Measurements from ENCODE around the gene SHC1.

Gene SHC1

DNA sequence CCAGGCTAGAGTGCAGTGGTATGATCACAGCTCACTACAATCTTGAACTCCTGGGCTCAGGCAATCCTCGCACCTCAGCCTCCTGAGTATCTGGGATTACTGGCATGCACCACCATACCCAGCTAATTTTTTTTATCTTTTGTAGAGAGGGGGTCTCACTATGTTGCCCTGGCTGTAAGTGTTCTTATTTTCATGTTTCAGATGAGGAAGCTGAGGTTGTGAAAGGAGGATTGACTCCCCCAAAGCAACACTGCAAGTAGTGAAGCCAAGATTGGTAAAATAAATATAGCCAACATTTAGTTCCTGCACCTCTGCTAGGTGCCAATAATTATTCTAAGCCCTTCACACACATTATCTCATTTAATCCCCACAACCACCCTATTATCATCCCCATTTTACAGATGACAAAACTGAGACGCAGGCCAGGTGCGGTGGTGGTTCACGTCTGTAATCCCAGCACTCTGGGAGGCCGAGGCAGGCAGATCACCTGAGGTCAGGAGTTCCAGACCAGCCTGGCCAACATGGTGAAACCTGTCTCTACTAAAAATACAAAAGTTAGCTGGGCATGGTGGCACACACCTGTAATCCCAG is 36.1 kb downstream of the SHC1 start:
- no peak for DNase-seq

DNA sequence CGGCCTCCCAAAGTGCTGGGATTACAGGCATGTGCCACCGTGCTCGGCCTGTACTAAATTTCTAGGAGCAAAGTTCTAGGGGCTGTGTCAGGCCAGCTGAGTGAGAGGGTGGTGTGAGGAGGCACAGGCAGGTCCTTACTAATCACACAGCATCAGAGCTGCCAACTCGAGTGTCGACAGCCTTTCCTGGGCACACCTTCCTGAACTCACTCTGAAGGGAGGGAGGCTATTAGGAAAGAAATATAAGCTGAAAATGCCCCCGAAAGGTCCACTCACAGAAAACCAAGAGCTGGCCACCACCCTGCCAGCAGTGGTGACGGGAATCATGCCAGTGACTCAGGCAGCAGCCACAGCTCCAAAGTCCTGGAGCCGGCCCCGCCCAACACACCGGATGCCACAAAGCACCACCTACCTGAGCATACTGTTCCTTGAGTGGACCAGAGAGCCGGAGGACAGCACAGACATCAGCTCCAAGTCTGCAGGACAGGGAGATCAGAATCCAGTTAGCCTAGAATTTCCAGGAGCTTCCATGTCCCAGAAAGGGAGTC is 38.5 kb downstream of the SHC1 start:
- no peak for DNase-seq

DNA sequence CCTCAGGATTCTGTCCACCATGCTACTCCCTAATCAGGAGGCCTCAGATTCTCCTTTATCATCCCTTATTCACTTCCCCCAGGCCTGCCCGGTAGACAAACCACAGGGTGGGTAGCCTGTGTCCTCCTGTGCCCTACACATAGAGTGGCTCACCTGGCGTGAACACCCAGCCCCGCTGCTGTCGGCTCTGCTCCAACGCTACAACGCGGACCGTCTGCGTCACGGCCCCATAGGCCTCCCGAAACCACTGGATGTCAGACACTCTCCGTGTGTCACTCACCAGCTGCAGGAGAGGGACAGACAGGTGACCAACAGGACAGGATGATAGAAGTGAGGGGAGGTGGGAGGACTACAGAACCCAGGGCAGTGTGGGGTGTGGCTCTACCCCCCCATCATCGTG is 44.3 kb downstream of the SHC1 start:
- DNase-seq = no peak

DNA sequence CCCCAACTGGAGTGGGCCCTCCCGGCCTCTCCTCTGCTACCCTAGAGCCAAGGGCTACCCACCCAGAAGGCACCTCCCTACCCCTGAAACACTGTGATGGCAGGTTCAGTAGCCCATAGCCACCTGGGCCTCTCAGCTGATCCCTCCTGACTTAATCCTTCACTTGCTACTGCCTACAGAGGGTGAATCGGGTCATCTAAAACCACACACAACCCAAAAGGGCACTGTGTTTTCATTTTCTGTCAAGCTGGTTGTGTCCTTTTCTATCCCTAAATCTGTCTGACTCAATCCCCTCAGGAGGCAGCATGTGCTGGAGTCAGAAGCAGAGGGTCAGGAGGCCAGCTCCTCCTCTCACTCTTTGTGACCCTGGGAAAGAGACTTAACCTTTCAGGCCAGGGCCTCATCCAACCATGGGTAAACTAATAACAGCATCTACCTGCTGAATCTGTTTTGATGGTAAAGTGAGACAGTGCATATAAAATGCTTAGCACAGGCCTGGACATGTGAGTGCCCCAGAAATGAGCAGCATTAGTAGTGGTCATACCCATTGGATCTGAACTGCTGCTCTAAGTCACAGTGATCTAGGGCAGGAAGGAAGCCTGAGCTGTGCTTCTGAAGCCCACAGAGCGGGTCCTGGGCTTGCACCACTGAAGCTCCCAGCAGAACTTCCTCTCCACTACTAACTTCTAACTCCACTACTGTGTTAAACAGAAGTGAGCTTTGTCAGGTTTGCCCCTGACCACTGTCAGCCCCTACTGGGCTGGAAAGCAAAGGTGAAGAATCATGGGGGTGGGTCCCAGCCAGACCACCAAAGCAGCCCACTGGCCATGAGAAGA is 45.0 kb downstream of the SHC1 start:
- DNase-seq = no peak

DNA sequence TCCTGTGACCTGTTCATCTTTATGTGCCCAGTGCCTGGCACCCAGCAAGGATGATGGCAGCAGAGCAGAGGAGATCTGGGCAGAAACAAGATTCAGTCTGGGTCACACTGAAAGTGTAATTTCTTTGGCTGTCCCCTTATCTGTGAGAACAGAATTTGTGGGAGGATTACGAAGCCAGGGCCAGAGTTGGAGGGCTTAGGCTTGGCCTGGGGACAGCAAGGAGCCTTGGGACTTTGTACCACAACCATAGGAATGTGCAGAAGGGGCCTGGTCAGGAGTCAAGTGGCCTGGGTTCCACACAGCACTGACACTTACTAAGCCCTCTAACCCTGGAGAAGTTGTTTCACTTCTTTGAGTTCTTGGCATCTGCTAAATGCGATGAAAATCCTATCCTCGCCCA is 46.9 kb downstream of the SHC1 start:
- DNase-seq = no peak

DNA sequence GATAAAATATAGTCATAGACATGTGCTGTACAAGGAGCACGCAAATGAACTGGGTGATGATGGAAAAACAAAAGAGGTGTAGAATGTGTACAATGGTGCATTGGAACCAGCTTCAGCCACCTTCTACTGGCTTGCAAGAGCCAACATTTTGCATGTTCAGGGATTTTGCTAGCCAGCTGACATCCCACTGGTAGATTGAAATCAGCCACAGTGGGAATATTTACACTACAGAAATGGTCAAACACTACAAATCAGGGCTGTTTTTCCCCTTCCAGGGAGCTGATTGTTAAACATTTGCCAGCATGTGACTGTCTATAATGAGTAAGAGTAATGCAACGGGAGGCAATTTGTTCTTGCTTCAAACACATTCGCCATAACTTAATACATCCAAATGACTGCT is 57.3 kb downstream of the SHC1 start:
- peak in 1 of 2 experiments; percentile 18 for DNase-seq

DNA sequence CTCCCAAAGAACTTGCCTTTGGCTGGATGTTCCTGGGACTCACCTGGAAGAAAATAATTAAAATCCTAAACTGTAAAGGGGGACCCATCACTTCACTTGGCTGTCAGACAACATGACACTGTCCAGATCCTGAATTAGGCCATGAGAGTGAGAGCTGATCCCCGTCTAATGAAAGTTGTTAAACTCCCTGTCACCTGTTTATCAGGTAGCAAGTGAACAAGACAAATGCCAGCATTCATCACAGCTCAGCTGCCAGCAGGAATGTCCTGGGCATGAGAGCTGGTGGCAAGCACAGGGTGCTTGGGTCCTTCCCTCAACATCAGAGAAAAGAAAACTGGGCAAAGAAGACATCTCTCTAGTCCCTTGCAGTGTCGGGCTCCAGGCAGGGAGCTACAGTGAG is 57.8 kb downstream of the SHC1 start:
- DNase-seq = no peak

All from NCI-H526 (cell line).